ENCODE measurements around the gene MS4A6E. TPM values are rescaled to one million over a fixed set of nuclear protein-coding genes. Genes with fewer than 3 reads are reported as not detected.

MS4A6E gene
- total RNA-seq, 2 donors from 2014 or later, result not detected

GRCh38 chr11:60372767-60373166, 45.7 kb downstream of the MS4A6E start:
- H3K9me3 Mint-ChIP-seq, result no peaks in the 10 kb centered on the region
- no peak for DNase-seq

DNA sequence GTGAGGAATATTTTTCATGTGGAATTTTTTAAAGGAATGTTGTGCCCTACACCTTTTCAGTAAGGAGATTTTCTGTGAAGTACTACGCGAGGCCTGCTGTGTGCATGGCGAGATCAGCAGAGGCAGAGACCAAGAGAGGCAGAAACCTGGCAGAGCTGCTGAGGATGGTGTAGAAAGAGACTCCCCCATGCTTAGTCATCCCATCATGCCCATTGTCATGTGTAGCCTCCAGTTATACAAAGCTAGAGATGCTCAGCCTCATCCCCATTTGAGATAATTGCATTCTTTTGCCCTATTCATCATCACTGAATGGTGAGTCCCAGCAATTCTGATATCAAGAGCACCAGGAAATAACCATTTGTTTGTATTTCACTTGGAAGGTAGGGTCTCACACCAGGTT, 48.3 kb downstream of the MS4A6E start:
- H3K4me3 Mint-ChIP-seq, result no peak overlapping the region
- 90 to 92% methylated on average over 3 of the region's 3 CpGs for WGBS, 2 experiments (ENCODE audit: insufficient coverage in 1 of 2, insufficient read length in 1 of 2)
- no peaks in the 10 kb centered on the region for H3K9me3 Mint-ChIP-seq

More at GRCh38 chr11:60372767-60373166, 45.7 kb downstream of the MS4A6E start:
- Mint-ChIP-seq H3K27me3 (ENCODE audit: insufficient read depth) (no peaks in the 10 kb centered on the region), H3K4me1 (no peaks in the 10 kb centered on the region), H3K27ac (no peak overlapping the region), H3K4me3 (no peak overlapping the region), H3K36me3 (ENCODE audit: low read depth) (no peaks in the 10 kb centered on the region)
- Histone ChIP-seq H3K36me3 (ENCODE audit: control insufficient read depth, insufficient read depth, low read length) (no peaks in the 10 kb centered on the region), H3K27me3 (ENCODE audit: control insufficient read depth, insufficient read depth, low read length, poor library complexity, severe bottlenecking) (no peaks in the 10 kb centered on the region), H3K4me3 (ENCODE audit: low read length) (no peak overlapping the region), H3K9ac (ENCODE audit: extremely low read depth, low read length, poor library complexity, severe bottlenecking) (no peak overlapping the region), H3K4me1 (ENCODE audit: control insufficient read depth, insufficient read depth, low read length) (no peaks in the 10 kb centered on the region), H3K9me3 (ENCODE audit: control insufficient read depth, low read length) (no peaks in the 10 kb centered on the region), H3K27ac (ENCODE audit: low read depth, low read length) (no peak overlapping the region)
- 93 to 100% methylated on average over 3 of the region's 3 CpGs for WGBS, 2 experiments (ENCODE audit: insufficient coverage in 1 of 2, insufficient read length in 1 of 2)
- TF ChIP-seq, protein P1, sequence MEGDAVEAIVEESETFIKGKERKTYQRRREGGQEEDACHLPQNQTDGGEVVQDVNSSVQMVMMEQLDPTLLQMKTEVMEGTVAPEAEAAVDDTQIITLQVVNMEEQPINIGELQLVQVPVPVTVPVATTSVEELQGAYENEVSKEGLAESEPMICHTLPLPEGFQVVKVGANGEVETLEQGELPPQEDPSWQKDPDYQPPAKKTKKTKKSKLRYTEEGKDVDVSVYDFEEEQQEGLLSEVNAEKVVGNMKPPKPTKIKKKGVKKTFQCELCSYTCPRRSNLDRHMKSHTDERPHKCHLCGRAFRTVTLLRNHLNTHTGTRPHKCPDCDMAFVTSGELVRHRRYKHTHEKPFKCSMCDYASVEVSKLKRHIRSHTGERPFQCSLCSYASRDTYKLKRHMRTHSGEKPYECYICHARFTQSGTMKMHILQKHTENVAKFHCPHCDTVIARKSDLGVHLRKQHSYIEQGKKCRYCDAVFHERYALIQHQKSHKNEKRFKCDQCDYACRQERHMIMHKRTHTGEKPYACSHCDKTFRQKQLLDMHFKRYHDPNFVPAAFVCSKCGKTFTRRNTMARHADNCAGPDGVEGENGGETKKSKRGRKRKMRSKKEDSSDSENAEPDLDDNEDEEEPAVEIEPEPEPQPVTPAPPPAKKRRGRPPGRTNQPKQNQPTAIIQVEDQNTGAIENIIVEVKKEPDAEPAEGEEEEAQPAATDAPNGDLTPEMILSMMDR (conservative IDR thresholded peaks at IDR 0.05), result no peak

DNA sequence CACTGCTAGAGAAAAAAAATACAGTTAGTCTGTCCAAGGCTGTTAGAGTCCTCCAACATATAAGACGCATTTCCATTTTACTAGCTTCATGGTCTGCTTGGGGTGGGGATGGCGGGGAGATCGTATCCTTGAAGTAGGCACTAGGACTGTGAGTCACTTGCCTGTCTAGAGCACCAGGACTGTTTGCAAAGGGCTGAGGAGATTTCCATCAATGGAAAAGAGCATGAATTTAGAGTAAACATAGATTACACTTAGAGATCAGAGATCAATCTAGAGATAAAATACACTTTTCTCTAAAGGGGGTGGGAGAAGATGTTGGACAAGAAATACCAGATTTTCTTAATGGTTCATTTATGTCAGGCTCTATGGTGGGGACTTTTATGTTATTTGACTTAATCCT, 49.5 kb downstream of the MS4A6E start:
- 96 to 100% methylated on average over 3 of the region's 3 CpGs for WGBS, 2 experiments (ENCODE audit: insufficient coverage in 1 of 2, insufficient read length in 1 of 2)
- no peaks in the 10 kb centered on the region for H3K9me3 ChIP-seq (ENCODE audit: control insufficient read depth, low read length)
- no peaks in the 10 kb centered on the region for H3K36me3 ChIP-seq (ENCODE audit: control insufficient read depth, insufficient read depth, low read length)
- Mint-ChIP-seq H3K27ac (no peak overlapping the region), H3K9me3 (no peaks in the 10 kb centered on the region), H3K4me1 (no peaks in the 10 kb centered on the region), H3K4me3 (no peak overlapping the region), H3K27me3 (ENCODE audit: insufficient read depth) (no peaks in the 10 kb centered on the region), H3K36me3 (ENCODE audit: low read depth) (no peaks in the 10 kb centered on the region)
- H3K27ac ChIP-seq (ENCODE audit: low read depth, low read length), result no peak overlapping the region
- H3K9ac ChIP-seq (ENCODE audit: extremely low read depth, low read length, poor library complexity, severe bottlenecking), result no peak overlapping the region
- no peaks in the 10 kb centered on the region for H3K27me3 ChIP-seq (ENCODE audit: control insufficient read depth, insufficient read depth, low read length, poor library complexity, severe bottlenecking)
- H3K4me1 ChIP-seq (ENCODE audit: control insufficient read depth, insufficient read depth, low read length), result no peaks in the 10 kb centered on the region
- no peak for DNase-seq
- TF ChIP-seq, protein P1 (conservative IDR thresholded peaks at IDR 0.05), result no peak
- H3K4me3 ChIP-seq (ENCODE audit: low read length), result no peak overlapping the region

More for the DNA sequence above, 48.3 kb downstream of the MS4A6E start:
- no peaks in the 10 kb centered on the region for H3K27me3 Mint-ChIP-seq (ENCODE audit: insufficient read depth)
- Histone ChIP-seq H3K27me3 (ENCODE audit: control insufficient read depth, insufficient read depth, low read length, poor library complexity, severe bottlenecking) (no peaks in the 10 kb centered on the region), H3K36me3 (ENCODE audit: control insufficient read depth, insufficient read depth, low read length) (no peaks in the 10 kb centered on the region), H3K4me1 (ENCODE audit: control insufficient read depth, insufficient read depth, low read length) (no peaks in the 10 kb centered on the region), H3K9me3 (ENCODE audit: control insufficient read depth, low read length) (no peaks in the 10 kb centered on the region), H3K27ac (ENCODE audit: low read depth, low read length) (no peak overlapping the region), H3K9ac (ENCODE audit: extremely low read depth, low read length, poor library complexity, severe bottlenecking) (no peak overlapping the region), H3K4me3 (ENCODE audit: low read length) (no peak overlapping the region)
- no peak for DNase-seq
- TF ChIP-seq, protein P1 (conservative IDR thresholded peaks at IDR 0.05), result no peak
- H3K4me1 Mint-ChIP-seq, result no peaks in the 10 kb centered on the region
- H3K27ac Mint-ChIP-seq, result no peak overlapping the region
- no peaks in the 10 kb centered on the region for H3K36me3 Mint-ChIP-seq (ENCODE audit: low read depth)

All from endodermal cell (in vitro differentiated cells).